Hepatocyte (in vitro differentiated cells): Measurements from ENCODE around the gene ELAC2. TPM values are rescaled to one million over a fixed set of nuclear protein-coding genes. Genes with fewer than 3 reads are reported as not detected.
A peak's percentile ranks its signal among the peaks of the same experiment; 100 is the strongest.

Experiments used
- DNase-seq: peaks from one replicate; pipeline ENCODE4 v3.0.0-alpha.2; 2016; ENCODE audit warnings: low spot score
- H2AFZ ChIP-seq: fragments of 200-600 bp; sonication (generic); 2 replicates; pipeline ENCODE4 v1.6.0; 2016; ENCODE audit warnings: antibody characterized with exemption, mild to moderate bottlenecking
- H3K27ac ChIP-seq: fragments of 200-600 bp; sonication (generic); 2 replicates; pipeline ENCODE4 v1.5.1; 2016; ENCODE audit warnings: mild to moderate bottlenecking
- H3K27me3 ChIP-seq: fragments of 200-600 bp; sonication (generic); 2 replicates; pipeline ENCODE4 v1.6.1; 2016
- H3K36me3 ChIP-seq: fragments of 200-600 bp; sonication (generic); replicated peaks from 2 replicates; pipeline ENCODE4 v1.5.1; 2016; ENCODE audit warnings: low read depth; ENCODE audit not compliant: insufficient read depth
- H3K4me1 ChIP-seq: fragments of 200-600 bp; sonication (generic); 2 replicates; pipeline ENCODE4 v1.5.1; 2016; ENCODE audit warnings: mild to moderate bottlenecking, moderate library complexity; ENCODE audit not compliant: insufficient read depth
- H3K4me2 ChIP-seq: fragments of 200-600 bp; sonication (generic); 2 replicates; pipeline ENCODE4 v1.6.0; 2016
- H3K4me3 ChIP-seq: fragments of 200-600 bp; sonication (generic); 2 replicates; pipeline ENCODE4 v1.5.1; 2016; ENCODE audit warnings: mild to moderate bottlenecking
- H3K79me2 ChIP-seq: fragments of 200-600 bp; sonication (generic); 2 replicates; pipeline ENCODE4 v1.6.0; 2017; ENCODE audit warnings: mild to moderate bottlenecking
- H3K9me2 ChIP-seq: fragments of 200-600 bp; sonication (generic); replicated peaks from 2 replicates; pipeline ENCODE4 v1.6.0; 2017; ENCODE audit warnings: mild to moderate bottlenecking; ENCODE audit not compliant: insufficient read depth
- H3K9me3 ChIP-seq: fragments of 200-600 bp; sonication (generic); 2 replicates; pipeline ENCODE4 v1.5.1; 2016; ENCODE audit warnings: low read depth, mild to moderate bottlenecking
- H4K20me1 ChIP-seq: fragments of 200-600 bp; sonication (generic); 2 replicates; pipeline ENCODE4 v1.6.0; 2016; ENCODE audit warnings: mild to moderate bottlenecking; ENCODE audit not compliant: insufficient read depth, poor library complexity, severe bottlenecking
- EZH2 ChIP-seq: fragments of 200-600 bp; sonication (generic); IDR thresholded peaks from 2 replicates; pipeline ENCODE4 v1.6.1; 2016; ENCODE audit warnings: antibody characterized with exemption, mild to moderate bottlenecking, borderline replicate concordance
- EZH2phosphoT487 ChIP-seq: fragments of 200-600 bp; sonication (generic); IDR thresholded peaks from one replicate; pipeline ENCODE4 v1.6.1; 2018; ENCODE audit warnings: antibody characterized with exemption, mild to moderate bottlenecking, low read depth, moderate library complexity; ENCODE audit not compliant: unreplicated experiment, severe bottlenecking
- WGBS: methylation state at CpG from one replicate; pipeline ENCODE4 v1.1.6; 2016; ENCODE audit warnings: low lambda C conversion rate; ENCODE audit errors: missing lambda C conversion rate; 5-methylcytosine and 5-hydroxymethylcytosine counted together
- polyA plus RNA-seq: library from polyadenylated mRNA; unstranded; fragments of >200 nt; fragmentation: Nextera tagmentation; extraction: Ambion mirVana; gene quantifications from 2 replicates; pipeline ENCODE4 v1.2.1, GENCODE V29; 2016
- total RNA-seq: library from RNA; depleted of rRNA; stranded (reverse); fragments of >200 nt; gene quantifications from 2 replicates; pipeline ENCODE4 v1.2.3, GENCODE V29; 2014
- TF ChIP-seq, protein P1 (sequence below): fragments of 200-600 bp; sonication (generic); IDR thresholded peaks from 2 replicates; pipeline ENCODE4 v1.5.1; 2016; ENCODE audit warnings: antibody characterized with exemption, mild to moderate bottlenecking; ENCODE audit not compliant: poor library complexity

The ELAC2 gene
- total and polyA plus RNA-seq, 2 experiments from 2014 or later = 39.6 to 45.6 TPM

- no peaks in the 10 kb centered on the region for H3K79me2 ChIP-seq
- H3K4me2 ChIP-seq = peak overlapping the region; percentile 55
- no peaks in the 10 kb centered on the region for H3K9me2 ChIP-seq
- no peaks in the 10 kb centered on the region for H3K27me3 ChIP-seq
- no peaks in the 10 kb centered on the region for H3K9me3 ChIP-seq
- no peaks in the 10 kb centered on the region for H4K20me1 ChIP-seq
- TF ChIP-seq, protein P1, sequence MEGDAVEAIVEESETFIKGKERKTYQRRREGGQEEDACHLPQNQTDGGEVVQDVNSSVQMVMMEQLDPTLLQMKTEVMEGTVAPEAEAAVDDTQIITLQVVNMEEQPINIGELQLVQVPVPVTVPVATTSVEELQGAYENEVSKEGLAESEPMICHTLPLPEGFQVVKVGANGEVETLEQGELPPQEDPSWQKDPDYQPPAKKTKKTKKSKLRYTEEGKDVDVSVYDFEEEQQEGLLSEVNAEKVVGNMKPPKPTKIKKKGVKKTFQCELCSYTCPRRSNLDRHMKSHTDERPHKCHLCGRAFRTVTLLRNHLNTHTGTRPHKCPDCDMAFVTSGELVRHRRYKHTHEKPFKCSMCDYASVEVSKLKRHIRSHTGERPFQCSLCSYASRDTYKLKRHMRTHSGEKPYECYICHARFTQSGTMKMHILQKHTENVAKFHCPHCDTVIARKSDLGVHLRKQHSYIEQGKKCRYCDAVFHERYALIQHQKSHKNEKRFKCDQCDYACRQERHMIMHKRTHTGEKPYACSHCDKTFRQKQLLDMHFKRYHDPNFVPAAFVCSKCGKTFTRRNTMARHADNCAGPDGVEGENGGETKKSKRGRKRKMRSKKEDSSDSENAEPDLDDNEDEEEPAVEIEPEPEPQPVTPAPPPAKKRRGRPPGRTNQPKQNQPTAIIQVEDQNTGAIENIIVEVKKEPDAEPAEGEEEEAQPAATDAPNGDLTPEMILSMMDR = peak; percentile 88
- no peak for TF ChIP-seq EZH2phosphoT487
- TF ChIP-seq EZH2 = no peak
- DNase-seq = peak; percentile 82
- no peaks in the 10 kb centered on the region for H3K36me3 ChIP-seq
- no peaks in the 10 kb centered on the region for H3K4me1 ChIP-seq
- no peak overlapping the region for H2AFZ ChIP-seq
- WGBS = 34% methylated on average over 19 of the region's 19 CpGs
- H3K27ac ChIP-seq = no peak overlapping the region
- no peak overlapping the region for H3K4me3 ChIP-seq
Measured at GRCh38 chr17:13024526-13025257, 6.9 kb upstream of the ELAC2 start.

DNA sequence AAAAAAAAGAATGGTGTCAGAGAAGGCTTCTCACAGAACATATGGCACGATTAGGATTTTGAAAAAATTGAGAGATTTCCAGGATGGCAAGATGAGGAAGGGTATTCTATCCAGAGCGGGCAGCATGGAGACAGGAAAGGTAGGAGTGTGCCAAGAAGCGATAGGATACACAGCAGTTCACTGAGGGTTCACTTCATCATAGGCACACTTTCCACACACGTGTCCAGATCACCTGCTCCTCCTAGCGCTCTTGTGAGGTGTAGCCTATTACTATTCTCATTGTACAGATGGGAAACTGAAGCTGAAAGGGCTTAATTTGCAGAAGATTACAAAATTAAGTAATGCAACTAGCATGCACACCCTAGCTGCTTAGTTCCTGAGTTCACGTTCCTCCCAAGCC lies 6.2 kb upstream of the ELAC2 start:
- H3K9me3 ChIP-seq = no peaks in the 10 kb centered on the region
- H3K27me3 ChIP-seq = no peaks in the 10 kb centered on the region
- no peak overlapping the region for H3K4me3 ChIP-seq
- peak overlapping the region; percentile 55 for H3K4me2 ChIP-seq
- H3K4me1 ChIP-seq = no peaks in the 10 kb centered on the region
- TF ChIP-seq EZH2phosphoT487 (no peak), EZH2 (no peak)
- TF ChIP-seq, protein P1 = no peak
- H3K9me2 ChIP-seq = no peaks in the 10 kb centered on the region
- no peak for DNase-seq
- no peaks in the 10 kb centered on the region for H3K79me2 ChIP-seq
- H4K20me1 ChIP-seq = no peaks in the 10 kb centered on the region
- 78% methylated on average over 6 of the region's 6 CpGs for WGBS
- no peak overlapping the region for H3K27ac ChIP-seq
- H3K36me3 ChIP-seq = no peaks in the 10 kb centered on the region
- H2AFZ ChIP-seq = no peak overlapping the region

DNA sequence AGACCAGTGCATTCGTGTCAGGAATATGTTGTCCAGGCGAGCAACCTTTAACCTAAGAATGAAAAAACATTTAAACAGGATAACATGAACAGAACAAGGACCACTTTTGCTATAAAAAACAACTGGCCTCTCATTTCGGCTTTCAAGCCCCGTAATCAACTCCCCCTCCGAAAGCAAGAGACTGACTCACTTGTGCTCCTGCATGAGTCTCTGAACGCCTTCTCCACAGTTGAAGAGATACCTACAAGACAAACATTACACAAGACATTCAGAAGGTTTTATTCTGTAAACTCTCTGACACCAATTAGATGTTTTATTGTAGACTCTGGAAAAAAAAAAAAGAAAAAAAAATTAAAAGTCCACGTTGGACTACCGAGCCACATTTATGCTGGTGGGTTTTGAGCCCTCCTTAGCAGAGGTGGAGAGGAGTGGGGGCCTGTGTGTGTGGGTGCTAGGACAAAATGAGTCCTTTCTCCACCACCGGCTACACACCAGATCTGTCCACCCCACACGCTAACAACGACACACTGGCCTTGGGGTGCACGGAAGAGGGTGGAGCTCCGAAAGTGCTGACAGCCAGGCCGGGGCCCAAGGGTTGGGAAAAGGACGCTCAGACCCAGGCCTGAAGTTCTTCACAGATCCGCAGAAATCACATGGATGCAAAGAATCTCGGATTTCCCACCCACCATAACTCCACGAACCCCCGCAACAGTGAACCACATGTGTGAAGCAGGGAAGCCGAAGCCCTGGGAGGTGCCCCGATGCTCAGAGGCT lies 759 bp downstream of the ELAC2 start:
- Histone ChIP-seq H3K9me3 (no peaks in the 10 kb centered on the region), H3K9me2 (no peaks in the 10 kb centered on the region), H3K27me3 (no peaks in the 10 kb centered on the region), H3K79me2 (peaks cover 21% of the 10 kb centered on the region), H3K36me3 (no peaks in the 10 kb centered on the region), H3K4me1 (peaks cover 7% of the 10 kb centered on the region), H3K4me3 (peak overlapping the region; percentile 93), H3K4me2 (peak overlapping the region; percentile 87), H2AFZ (peak overlapping the region; percentile 46), H4K20me1 (no peaks in the 10 kb centered on the region), H3K27ac (peak overlapping the region; percentile 71)
- no peak for TF ChIP-seq EZH2
- TF ChIP-seq, protein P1 = no peak
- no peak for TF ChIP-seq EZH2phosphoT487
- WGBS = 16% methylated on average over 21 of the region's 21 CpGs
- no peak for DNase-seq
